ENCODE results near the gene PCDH10.

PCDH10 gene, protein sequence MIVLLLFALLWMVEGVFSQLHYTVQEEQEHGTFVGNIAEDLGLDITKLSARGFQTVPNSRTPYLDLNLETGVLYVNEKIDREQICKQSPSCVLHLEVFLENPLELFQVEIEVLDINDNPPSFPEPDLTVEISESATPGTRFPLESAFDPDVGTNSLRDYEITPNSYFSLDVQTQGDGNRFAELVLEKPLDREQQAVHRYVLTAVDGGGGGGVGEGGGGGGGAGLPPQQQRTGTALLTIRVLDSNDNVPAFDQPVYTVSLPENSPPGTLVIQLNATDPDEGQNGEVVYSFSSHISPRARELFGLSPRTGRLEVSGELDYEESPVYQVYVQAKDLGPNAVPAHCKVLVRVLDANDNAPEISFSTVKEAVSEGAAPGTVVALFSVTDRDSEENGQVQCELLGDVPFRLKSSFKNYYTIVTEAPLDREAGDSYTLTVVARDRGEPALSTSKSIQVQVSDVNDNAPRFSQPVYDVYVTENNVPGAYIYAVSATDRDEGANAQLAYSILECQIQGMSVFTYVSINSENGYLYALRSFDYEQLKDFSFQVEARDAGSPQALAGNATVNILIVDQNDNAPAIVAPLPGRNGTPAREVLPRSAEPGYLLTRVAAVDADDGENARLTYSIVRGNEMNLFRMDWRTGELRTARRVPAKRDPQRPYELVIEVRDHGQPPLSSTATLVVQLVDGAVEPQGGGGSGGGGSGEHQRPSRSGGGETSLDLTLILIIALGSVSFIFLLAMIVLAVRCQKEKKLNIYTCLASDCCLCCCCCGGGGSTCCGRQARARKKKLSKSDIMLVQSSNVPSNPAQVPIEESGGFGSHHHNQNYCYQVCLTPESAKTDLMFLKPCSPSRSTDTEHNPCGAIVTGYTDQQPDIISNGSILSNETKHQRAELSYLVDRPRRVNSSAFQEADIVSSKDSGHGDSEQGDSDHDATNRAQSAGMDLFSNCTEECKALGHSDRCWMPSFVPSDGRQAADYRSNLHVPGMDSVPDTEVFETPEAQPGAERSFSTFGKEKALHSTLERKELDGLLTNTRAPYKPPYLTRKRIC

DNA sequence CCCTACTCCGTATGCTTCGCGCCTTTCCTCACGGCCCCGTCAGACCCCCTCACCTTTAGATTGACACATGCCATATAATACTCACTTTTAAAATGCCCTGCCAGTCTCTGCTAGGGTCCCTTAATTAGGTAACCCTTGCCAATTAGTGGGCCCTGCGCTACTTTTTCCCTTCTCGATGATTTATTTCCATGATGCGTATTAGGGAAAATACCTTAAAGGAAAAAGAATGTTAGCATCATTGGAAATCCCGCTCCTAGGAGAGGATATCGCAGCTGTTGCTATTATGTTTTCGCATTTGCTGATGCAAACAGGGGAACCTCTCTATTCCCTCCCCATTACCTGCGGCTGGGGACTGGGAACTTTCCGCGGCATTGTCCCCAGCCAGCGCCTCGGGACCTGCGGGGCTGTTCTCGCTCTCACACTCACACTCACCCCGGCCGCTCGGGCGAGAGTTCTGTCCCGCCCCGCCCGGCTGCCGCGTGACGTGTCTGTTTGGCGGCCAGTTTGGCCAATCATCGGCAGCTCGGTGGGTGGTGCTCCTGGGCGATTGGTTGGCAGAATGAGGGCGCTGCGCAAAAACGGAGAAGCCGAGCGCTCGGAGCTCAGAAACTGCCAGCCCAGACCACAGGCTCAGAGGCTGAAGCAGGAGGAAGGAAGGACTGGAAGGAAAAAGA, at the start of gene PCDH10:
Gene PCDH10 (plus strand): TSS at position 605 of the 674 bp plus-strand sequence. CDS start 847 bp downstream, outside the sequence.
- Histone ChIP-seq H3K36me3 (ENCODE audit: insufficient read depth, low read length) (no peaks in the 10 kb centered on the region), H3K4me1 (ENCODE audit: insufficient read depth, low read length) (peaks cover 2% of the 10 kb centered on the region; the same call in 1 of the 2 replicates), H3K9ac (ENCODE audit: low read depth, low read length) (peak within 1 kb of the TSS; percentile 73), H3K9me3 (ENCODE audit: control insufficient read depth, insufficient read depth, low read length) (no peaks in the 10 kb centered on the region)

DNA sequence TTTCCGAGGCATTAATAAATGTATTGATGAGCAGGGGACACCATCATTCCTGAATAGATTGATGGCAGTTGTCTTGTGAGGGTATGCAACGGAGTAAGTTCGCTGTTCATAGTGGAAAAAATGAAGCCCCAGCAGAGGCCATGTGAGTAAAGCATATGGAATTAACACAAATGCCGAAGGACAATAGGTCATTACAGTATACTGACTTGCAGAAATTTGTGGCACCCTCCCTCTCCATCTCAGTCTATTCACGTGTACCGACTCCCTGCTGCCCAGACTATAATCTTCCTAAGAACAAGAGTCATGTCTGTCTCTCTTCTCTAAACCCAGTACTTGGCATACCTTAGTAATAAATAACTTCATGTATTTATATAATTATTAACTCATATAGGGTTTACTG, 47.1 kb upstream of the PCDH10 start:
- Histone ChIP-seq H3K36me3 (ENCODE audit: insufficient read depth, low read length) (no peaks in the 10 kb centered on the region), H3K4me1 (ENCODE audit: insufficient read depth, low read length) (peaks cover 8% of the 10 kb centered on the region), H3K9me3 (ENCODE audit: control insufficient read depth, insufficient read depth, low read length) (no peaks in the 10 kb centered on the region), H3K9ac (ENCODE audit: low read depth, low read length) (no peak overlapping the region)

DNA sequence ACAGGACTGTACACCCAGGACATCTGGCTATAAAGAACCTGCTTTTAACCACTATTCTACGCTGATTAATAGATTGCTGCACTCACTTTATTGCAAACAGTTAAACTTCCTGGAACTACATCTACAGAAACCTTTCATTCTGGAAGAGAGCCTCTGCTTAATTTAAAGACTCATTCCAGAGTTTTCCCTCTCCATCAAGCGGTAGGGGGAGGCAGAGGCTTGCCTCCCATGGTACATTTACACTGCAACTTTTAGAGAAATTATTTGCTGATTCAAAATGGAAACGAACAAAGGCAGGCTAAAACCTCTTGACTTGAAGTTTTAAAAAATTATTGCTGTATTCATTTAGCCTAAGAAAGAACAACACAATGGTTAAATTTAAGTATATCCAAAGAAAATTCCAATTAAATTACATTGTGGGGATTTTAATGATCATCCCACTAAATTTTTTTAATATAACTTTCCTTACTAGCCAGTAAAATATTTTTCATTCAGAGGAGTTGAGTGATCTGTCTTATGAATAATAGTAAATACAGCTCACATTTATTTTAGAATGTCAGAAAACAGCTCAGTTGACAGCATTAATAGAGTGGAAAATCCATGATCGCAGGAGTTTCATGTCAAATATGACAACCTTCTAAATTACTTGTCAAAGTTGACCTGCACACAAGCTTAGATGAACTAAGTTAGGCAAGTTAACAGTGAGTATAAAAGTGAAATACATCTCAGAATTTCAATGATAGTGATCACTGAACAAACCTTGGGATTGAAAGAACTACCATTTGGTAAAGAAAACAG, 46.3 kb upstream of the PCDH10 start:
- H3K36me3 ChIP-seq (ENCODE audit: insufficient read depth, low read length): no peaks in the 10 kb centered on the region
- no peak overlapping the region for H3K9ac ChIP-seq (ENCODE audit: low read depth, low read length)
- no peaks in the 10 kb centered on the region for H3K9me3 ChIP-seq (ENCODE audit: control insufficient read depth, insufficient read depth, low read length)
- peaks cover 8% of the 10 kb centered on the region for H3K4me1 ChIP-seq (ENCODE audit: insufficient read depth, low read length)

DNA sequence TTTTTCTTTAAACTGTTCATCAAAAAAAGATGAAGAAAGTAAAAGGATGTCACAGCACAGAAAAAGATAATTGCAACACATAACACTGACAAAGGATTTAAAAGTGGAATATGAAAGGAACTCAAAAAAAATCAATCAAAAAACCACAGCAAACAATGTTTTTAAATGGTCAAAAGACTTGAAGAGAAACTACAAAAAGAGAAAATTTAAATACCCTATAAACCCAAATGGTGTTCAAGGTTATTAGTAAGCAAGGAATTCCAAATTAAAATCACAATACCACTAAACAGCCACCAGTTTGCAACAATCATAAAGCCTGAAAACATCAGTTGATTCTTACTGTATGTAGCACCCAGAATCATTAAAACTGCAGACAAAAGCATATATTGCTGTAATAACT, 36.5 kb upstream of the PCDH10 start:
- Histone ChIP-seq H3K9ac (ENCODE audit: low read depth, low read length) (no peak overlapping the region), H3K4me1 (ENCODE audit: insufficient read depth, low read length) (peaks cover 11% of the 10 kb centered on the region; the same call in 1 of the 2 replicates), H3K9me3 (ENCODE audit: control insufficient read depth, insufficient read depth, low read length) (no peaks in the 10 kb centered on the region), H3K36me3 (ENCODE audit: insufficient read depth, low read length) (no peaks in the 10 kb centered on the region)

DNA sequence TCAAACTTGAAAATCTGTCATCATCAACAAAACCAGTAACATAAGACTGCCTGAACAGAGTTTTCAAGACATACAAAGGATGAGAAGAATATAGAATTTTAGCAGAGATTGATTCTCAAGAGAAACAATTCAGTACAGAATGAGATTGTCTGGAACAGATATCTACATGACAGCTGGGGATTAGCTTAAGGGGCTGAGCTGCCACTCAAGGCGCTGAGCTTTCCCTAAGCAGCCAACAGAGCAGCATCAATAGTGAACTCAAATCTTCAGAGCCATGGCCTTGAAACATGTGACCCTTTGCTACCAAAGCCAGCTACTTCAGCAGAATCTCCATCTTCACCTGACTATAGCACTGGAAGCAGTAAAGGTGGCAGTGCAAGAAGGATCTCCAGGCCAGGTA, 24.3 kb upstream of the PCDH10 start:
- no peaks in the 10 kb centered on the region for H3K36me3 ChIP-seq (ENCODE audit: insufficient read depth, low read length)
- no peak overlapping the region for H3K9ac ChIP-seq (ENCODE audit: low read depth, low read length)
- H3K4me1 ChIP-seq (ENCODE audit: insufficient read depth, low read length): peaks cover 4% of the 10 kb centered on the region; the same call in 1 of the 2 replicates
- no peaks in the 10 kb centered on the region for H3K9me3 ChIP-seq (ENCODE audit: control insufficient read depth, insufficient read depth, low read length)

DNA sequence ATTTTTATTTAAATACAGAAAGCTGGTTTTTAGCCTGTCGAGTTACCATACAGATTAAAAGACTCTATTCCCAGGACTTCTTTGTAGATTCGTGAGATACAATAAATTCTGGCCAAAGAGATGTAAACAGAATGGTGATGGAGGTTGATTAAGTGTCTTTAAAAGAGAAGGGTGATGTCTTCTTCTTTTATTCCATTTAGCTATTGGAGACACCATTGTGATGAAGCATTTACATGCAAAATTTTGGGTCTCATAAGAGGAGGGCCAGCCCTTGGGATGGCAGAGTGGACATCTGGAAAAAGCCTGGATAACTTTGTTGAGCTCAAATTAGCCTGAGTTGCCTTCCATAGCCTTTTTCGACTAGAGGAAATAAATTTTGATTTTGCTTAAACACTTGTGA, 21.6 kb upstream of the PCDH10 start:
- no peaks in the 10 kb centered on the region for H3K36me3 ChIP-seq (ENCODE audit: insufficient read depth, low read length)

DNA sequence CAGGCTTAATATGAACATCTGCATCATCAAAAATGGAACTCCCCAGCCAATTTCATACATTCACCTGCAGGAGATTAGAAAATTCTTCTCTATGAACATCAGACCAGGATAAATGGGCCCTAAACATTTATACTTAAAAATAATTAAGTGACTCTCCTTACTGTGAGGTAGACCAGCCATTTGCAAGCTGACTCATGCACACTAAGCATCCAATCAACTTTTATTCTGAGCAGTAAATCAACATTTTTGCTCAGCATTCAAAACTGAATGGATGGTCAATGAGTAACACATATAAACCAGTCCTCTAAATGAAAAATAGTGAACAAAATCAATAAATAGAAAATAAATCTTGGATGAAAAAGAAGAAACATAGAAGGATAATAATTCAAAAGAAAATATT, 19.9 kb upstream of the PCDH10 start:
- no peaks in the 10 kb centered on the region for H3K9me3 ChIP-seq (ENCODE audit: control insufficient read depth, insufficient read depth, low read length)
- no peaks in the 10 kb centered on the region for H3K36me3 ChIP-seq (ENCODE audit: insufficient read depth, low read length)
- H3K9ac ChIP-seq (ENCODE audit: low read depth, low read length): no peak overlapping the region
- H3K4me1 ChIP-seq (ENCODE audit: insufficient read depth, low read length): peaks cover 18% of the 10 kb centered on the region; the same call in 1 of the 2 replicates

More for the DNA sequence above, 21.6 kb upstream of the PCDH10 start:
- no peak overlapping the region for H3K9ac ChIP-seq (ENCODE audit: low read depth, low read length)
- H3K4me1 ChIP-seq (ENCODE audit: insufficient read depth, low read length): peaks cover 18% of the 10 kb centered on the region; the same call in 1 of the 2 replicates
- H3K9me3 ChIP-seq (ENCODE audit: control insufficient read depth, insufficient read depth, low read length): no peaks in the 10 kb centered on the region

DNA sequence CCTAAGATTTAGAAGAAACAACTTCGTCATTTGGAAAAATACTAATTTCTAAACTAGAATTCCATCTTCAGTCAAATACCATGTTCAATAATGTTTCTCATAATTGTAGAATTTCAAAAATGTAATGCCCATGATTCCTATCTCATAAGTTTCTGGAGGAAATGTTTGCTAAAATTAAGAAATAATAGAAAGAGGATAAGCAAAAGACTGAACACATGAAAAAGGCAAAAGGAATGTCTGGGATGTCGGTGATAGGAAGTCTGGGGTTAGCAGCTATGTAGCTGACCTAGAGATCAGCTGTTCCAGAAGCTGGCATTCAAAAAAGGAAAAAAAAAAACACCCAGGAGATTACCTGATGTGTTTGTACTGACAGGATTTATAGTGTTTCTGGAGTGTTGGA, 18.9 kb upstream of the PCDH10 start:
- Histone ChIP-seq H3K4me1 (ENCODE audit: insufficient read depth, low read length) (peaks cover 18% of the 10 kb centered on the region; the same call in 1 of the 2 replicates), H3K9me3 (ENCODE audit: control insufficient read depth, insufficient read depth, low read length) (no peaks in the 10 kb centered on the region), H3K9ac (ENCODE audit: low read depth, low read length) (no peak overlapping the region), H3K36me3 (ENCODE audit: insufficient read depth, low read length) (no peaks in the 10 kb centered on the region)

DNA sequence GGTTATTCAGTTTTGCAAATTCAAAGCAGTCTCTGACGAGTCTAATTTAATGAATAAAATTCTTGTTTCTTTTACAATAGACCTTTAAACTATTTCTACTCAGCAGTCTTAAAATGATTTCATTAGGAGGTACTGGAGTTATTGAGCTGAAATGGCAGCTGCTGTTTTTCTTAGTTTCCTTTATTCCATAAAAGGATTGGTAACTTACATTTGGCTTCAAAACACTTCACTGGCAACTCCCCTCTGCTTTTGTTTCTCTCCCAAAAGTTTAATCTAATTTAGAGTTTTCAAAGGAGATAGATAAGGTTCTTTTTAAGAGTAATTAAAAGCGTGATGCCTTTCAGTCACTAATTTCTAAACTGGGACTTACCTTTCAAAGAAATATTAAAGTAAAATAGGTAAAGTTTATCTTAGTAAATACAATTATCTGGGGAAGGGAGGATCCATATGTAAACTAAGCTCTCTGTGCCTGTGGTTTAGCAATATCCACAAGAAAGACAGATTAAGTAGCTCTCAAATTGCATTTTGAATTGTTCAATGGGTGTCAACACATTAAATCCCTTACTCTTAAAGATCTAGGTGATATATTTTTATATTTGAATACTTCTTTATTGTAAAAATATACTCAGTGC, 17.1 kb upstream of the PCDH10 start:
- H3K36me3 ChIP-seq (ENCODE audit: insufficient read depth, low read length): no peaks in the 10 kb centered on the region
- H3K9ac ChIP-seq (ENCODE audit: low read depth, low read length): no peak overlapping the region
- peaks cover 18% of the 10 kb centered on the region; the same call in 1 of the 2 replicates for H3K4me1 ChIP-seq (ENCODE audit: insufficient read depth, low read length)
- H3K9me3 ChIP-seq (ENCODE audit: control insufficient read depth, insufficient read depth, low read length): no peaks in the 10 kb centered on the region

DNA sequence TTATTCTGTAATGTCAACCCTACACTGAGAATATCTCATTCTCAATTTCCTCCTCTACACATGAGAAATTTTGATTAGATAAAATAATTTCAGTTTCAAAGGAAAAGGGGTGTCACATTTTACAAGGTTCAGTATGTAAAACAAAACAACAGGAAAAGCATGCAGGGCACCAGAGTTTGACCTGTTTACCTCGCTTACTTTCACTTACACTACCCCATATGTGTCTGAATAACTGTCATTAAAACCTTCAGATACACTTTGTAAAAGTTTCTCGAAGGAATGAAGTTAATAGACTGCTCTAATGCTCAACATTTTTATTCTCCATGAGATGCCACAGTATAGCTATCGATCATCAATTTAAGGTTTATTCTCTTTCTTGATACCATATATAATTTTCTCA, 12.3 kb upstream of the PCDH10 start:
- peaks cover 3% of the 10 kb centered on the region; the same call in 1 of the 2 replicates for H3K4me1 ChIP-seq (ENCODE audit: insufficient read depth, low read length)
- H3K9ac ChIP-seq (ENCODE audit: low read depth, low read length): no peak overlapping the region
- H3K36me3 ChIP-seq (ENCODE audit: insufficient read depth, low read length): no peaks in the 10 kb centered on the region; the same call in 1 of the 2 replicates
- no peaks in the 10 kb centered on the region for H3K9me3 ChIP-seq (ENCODE audit: control insufficient read depth, insufficient read depth, low read length)

DNA sequence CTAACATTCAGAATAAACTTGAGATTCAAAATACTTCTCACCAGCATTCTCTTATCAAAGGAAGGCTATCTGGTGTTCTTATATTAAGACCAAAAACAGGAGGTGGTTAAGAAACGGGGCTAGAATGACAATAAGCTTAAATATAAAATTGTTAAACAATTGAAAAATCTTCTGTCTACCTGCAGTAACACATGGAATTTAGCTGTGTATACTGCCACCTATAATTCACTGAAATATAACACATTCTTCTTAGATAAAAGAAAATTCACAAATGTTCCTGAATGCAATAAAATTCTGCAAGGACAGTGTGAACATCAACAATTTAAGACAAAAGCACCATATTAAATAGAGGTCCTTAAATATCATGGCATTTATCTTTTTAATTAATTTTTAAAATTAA, 11.5 kb upstream of the PCDH10 start:
- H3K4me1 ChIP-seq (ENCODE audit: insufficient read depth, low read length): no peaks in the 10 kb centered on the region
- no peaks in the 10 kb centered on the region for H3K9me3 ChIP-seq (ENCODE audit: control insufficient read depth, insufficient read depth, low read length)
- no peaks in the 10 kb centered on the region; the same call in 1 of the 2 replicates for H3K36me3 ChIP-seq (ENCODE audit: insufficient read depth, low read length)
- no peak overlapping the region for H3K9ac ChIP-seq (ENCODE audit: low read depth, low read length)

DNA sequence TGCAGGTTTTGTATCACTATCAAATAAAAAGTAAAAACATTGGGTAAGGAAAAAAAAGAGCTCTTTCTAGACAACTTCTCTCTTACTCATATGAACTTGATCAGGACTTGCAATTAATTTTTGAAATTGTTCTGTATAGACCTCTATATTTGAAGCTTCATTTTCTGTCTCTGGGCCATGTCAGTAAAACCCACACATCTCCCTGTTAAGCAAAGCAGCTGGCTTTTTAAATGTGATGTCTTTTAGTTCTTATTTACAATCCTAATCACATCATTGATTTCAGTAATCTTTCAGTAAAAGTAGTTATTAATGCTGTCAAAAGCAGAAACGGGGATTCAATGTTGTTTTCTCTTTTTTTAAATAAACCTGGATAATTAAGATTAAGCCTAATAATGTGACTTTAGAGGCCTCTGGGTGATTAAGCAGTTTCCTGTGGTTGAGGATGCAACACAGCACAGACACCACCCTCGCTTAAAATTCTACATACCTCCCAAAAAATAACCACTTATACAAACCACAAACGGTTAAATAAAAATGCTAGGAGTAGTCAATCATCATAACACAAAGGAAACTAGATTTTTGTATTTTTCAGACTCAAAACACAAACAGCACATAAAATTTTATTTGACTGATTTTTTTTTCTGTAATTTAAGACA, 5.2 kb upstream of the PCDH10 start:
- Histone ChIP-seq H3K9ac (ENCODE audit: low read depth, low read length) (no peak overlapping the region), H3K36me3 (ENCODE audit: insufficient read depth, low read length) (no peaks in the 10 kb centered on the region)

More for the DNA sequence above, 5.2 kb upstream of the PCDH10 start:
- Histone ChIP-seq H3K4me1 (ENCODE audit: insufficient read depth, low read length) (peaks cover 4% of the 10 kb centered on the region; the same call in 1 of the 2 replicates), H3K9me3 (ENCODE audit: control insufficient read depth, insufficient read depth, low read length) (no peaks in the 10 kb centered on the region)
